ENCODE results near the gene CHI3L2. TPM values are rescaled to one million over a fixed set of nuclear protein-coding genes. Genes with fewer than 3 reads are reported as not detected.

The CHI3L2 gene
- total RNA-seq, 6 experiments from 2014 or later = 0.35 to 0.64 (median 0.57) TPM; not detected in 3

DNA sequence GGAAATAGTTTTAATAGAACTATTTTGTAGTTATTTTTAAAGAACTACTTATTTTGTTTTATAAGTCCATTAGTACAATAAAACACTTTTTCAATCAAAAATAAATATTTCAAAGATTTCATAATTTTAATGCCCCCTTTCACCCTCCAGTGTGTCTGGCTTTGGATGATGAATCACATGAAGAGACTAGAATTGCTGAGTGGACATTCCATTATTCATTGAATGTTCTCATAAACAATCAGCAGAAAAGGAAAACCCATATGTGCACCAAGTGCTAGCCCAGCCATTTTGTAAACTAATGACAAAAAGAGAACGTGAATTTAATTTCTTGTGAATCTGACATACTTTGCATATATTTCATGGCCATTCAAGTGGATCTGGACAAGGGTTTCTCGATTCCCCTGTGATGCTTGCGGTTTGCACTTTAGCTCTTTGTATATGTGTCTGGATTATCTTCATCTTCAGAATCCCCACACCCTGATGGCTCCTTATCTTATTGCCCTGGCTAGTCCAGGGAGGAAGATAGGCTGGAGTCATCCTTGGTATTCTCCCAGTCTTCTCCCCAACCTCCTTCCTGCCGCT, 42.4 kb downstream of the CHI3L2 start:
- TF ChIP-seq CTCF (IDR thresholded peaks at IDR 0.05) = no peak
- no peak for DNase-seq
- H3K27ac Mint-ChIP-seq = no peak overlapping the region
- H3K4me3 Mint-ChIP-seq = no peak overlapping the region
- H3K27me3 Mint-ChIP-seq (ENCODE audit: insufficient read depth) = peaks cover 36% of the 10 kb centered on the region
- H3K9me3 Mint-ChIP-seq = no peaks in the 10 kb centered on the region
- peaks cover 8% of the 10 kb centered on the region for H3K4me1 Mint-ChIP-seq (ENCODE audit: low read depth)
- H3K36me3 Mint-ChIP-seq (ENCODE audit: low read depth) = no peaks in the 10 kb centered on the region

DNA sequence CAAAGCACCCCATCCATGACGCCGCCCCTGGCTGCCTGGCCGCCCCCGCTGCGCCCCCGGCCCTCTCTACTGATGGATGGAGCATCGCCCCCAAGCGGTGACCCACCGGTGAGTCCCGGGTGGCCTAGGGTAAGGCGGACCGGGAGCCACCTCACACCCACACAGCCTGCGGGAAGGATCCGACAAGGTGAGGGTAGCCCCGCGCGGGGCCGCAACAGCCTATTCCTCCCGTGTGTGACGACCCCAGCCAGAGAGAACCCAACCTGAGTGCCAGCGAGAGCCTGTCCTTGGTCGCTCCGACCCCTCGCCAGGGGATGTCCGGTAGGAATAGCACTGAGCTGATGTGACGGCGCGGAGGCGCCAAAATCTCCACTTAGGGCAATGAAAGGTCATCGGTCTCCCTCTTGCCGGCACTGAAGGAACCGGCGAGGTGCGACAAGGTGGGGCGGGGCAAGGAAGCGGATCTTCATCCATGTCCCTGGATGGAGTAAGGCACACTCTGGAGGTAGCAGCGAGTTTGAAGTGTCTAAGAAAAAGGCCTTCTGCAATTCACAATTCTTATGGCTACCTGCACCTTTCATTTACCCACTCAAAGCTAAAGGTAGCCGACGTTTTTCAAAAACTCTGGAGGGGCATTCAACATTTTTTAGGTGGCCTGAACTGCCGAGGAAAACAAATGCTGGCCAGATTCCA, 43.4 kb downstream of the CHI3L2 start:
- Mint-ChIP-seq H3K27ac (no peak overlapping the region), H3K4me1 (ENCODE audit: low read depth) (peaks cover 17% of the 10 kb centered on the region), H3K27me3 (ENCODE audit: insufficient read depth) (peaks cover 37% of the 10 kb centered on the region), H3K9me3 (no peaks in the 10 kb centered on the region), H3K4me3 (no peak overlapping the region), H3K36me3 (ENCODE audit: low read depth) (no peaks in the 10 kb centered on the region)
- no peak for TF ChIP-seq CTCF (IDR thresholded peaks at IDR 0.05)
- no peak for DNase-seq

DNA sequence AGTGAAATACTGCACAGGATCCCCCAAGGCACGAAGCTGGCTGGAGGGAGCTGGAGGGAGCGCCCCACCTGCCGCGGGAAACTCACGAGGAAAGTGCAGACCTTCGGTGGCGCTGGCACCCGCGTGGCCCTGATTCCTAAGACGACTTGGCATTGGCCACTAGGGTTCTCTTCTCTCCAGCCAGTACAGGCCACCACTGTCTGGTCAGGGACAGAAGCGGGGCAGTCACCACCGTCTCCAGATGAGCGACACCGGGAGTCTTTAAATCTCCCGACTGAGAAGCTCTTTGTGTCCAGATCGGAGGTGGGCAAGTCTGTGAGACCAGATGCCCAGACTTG, 43.9 kb downstream of the CHI3L2 start:
- H3K27ac Mint-ChIP-seq = no peak overlapping the region
- DNase-seq = no peak
- H3K4me3 Mint-ChIP-seq = no peak overlapping the region
- no peaks in the 10 kb centered on the region for H3K9me3 Mint-ChIP-seq
- H3K36me3 Mint-ChIP-seq (ENCODE audit: low read depth) = no peaks in the 10 kb centered on the region
- H3K27me3 Mint-ChIP-seq (ENCODE audit: insufficient read depth) = peaks cover 37% of the 10 kb centered on the region
- H3K4me1 Mint-ChIP-seq (ENCODE audit: low read depth) = peaks cover 17% of the 10 kb centered on the region
- TF ChIP-seq CTCF (IDR thresholded peaks at IDR 0.05) = no peak

DNA sequence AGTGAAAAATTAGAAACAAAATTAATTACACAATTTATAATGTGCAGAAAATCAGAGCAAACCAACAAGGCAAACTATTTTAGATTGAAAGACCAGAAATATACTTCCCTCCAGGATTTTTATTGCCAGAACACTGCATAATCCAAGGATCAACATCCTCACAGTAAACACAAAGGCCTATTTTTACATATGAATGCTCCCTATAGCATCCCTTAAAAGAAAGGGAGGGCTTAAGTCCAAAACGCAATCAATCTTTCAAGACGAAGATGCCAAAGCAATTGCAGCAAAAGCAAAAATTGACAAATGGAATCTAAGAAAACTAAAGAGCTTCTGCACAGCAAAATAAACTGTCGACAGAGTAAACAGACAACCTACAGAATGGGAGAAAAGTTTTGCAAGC, 44.6 kb downstream of the CHI3L2 start:
- peaks cover 17% of the 10 kb centered on the region for H3K4me1 Mint-ChIP-seq (ENCODE audit: low read depth)
- H3K27me3 Mint-ChIP-seq (ENCODE audit: insufficient read depth) = peaks cover 35% of the 10 kb centered on the region
- no peaks in the 10 kb centered on the region for H3K9me3 Mint-ChIP-seq
- no peak for DNase-seq
- TF ChIP-seq CTCF (IDR thresholded peaks at IDR 0.05) = no peak
- no peaks in the 10 kb centered on the region for H3K36me3 Mint-ChIP-seq (ENCODE audit: low read depth)
- H3K4me3 Mint-ChIP-seq = no peak overlapping the region
- no peak overlapping the region for H3K27ac Mint-ChIP-seq

DNA sequence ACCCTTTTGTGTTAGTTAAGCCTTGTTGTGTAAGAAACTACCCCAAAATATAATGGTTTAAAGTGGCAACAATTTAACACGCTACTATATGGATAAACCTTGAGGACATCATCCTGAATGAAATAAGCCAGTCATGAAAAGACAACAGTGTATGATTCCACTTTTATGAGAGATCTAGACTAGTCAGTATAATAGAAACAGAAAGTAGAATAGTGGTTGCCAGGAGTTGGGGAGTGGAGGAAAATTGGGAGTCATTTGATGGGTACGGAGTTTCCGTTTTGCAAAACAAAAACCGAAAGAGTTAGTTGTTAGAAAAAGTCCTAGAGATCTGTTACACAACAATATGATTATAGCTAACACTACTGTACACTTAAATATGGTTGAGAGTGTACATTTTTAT, 47.1 kb downstream of the CHI3L2 start:
- TF ChIP-seq CTCF (IDR thresholded peaks at IDR 0.05) = no peak
- H3K4me1 Mint-ChIP-seq (ENCODE audit: low read depth) = peaks cover 17% of the 10 kb centered on the region
- H3K27me3 Mint-ChIP-seq (ENCODE audit: insufficient read depth) = peaks cover 37% of the 10 kb centered on the region
- DNase-seq = no peak
- H3K27ac Mint-ChIP-seq = no peak overlapping the region
- H3K36me3 Mint-ChIP-seq (ENCODE audit: low read depth) = no peaks in the 10 kb centered on the region
- no peaks in the 10 kb centered on the region for H3K9me3 Mint-ChIP-seq
- peak overlapping the region; percentile 68; the same call in 1 of the 2 replicates for H3K4me3 Mint-ChIP-seq

Measured in HFFc6 (cell line).